ENCODE results near the gene ZYX.
A peak's percentile ranks its signal among the peaks of the same experiment; 100 is the strongest.

The ZYX gene

DNA sequence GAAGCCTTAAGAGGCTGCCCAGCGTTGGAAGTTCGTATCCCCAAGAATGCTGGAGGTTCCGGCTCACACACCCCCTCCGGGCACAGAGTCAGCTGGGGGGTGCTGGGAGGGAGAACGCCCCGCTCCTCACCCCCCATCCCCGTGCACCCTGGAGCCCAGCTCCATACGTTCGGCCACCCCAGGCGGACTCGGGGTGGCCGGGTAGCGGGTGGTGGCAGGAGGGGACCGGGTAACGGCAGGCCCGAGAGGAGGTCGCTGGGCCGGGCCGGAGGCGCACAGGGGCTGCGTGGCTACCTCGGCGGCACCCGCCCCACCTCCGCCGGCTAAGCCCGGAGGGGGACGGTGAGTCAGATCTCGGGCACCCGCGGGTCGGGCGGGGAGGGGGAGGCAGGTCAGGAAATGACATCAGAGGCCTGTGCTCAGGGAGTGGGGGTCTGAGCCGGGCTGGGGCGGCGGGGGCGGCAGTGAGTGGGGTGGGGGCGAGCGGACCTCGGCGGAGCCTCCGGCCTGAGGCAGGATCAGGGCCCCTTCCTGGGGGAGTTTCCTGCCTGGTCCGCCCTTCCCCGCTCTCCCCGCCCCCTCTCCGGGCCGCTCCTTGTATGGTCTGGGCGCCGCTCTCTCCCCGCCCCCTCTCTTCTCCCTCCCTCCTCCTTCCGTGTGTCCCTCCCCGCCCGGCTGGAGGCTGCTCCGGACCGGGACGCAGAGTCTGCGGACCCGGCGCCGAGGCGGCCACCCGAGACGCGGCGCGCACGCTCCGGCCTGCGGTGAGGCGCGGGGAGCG is at the start of gene ZYX:
ZYX (plus strand) TSS at position 700 of the 781 bp plus-strand sequence. CDS start 227 bp downstream, outside the sequence.
- ATAC-seq (peak; percentile 81), DNase-seq (peak; percentile 90)

DNA sequence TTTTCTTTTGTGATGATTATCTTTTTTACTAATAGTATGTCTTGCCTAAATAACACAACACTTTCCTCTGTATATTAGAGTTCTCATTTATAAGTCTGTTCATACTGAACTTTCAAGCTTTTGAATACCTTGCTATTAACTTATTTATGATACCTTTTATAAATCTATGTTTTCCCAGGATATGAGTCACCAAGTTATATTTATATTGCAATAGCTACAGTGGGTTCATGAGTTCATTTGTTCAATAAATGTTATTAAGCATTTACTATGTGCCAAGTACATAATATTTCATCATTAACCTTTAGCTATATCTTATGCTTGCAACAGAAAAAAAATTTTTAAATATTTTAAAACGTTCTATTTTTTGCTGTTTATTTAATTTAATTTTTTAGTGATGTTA is 46.9 kb upstream of the ZYX start:
- ATAC-seq (no peak), DNase-seq (no peak)

DNA sequence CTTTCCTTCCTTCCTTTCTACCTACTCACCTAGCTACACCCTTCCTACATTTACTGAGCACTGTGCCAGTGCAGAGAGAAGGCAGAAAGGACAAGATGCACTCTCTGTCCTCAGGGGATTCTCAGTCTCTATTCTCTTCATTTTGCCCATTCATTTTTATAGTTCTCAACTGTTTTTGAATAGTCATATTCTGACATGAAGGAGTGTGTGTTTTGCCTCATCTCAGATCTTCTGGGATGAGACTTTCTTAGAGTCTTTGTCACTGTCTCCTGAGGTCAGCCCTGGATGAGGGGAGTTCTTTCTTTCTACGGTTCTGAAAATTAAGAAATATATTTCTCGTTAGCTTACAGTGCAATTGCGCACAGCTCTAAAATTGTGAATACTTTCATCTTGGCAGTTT is 43.9 kb upstream of the ZYX start:
- DNase-seq (no peak), ATAC-seq (no peak)

GRCh38 chr7:143341842-143342241 is 39.3 kb upstream of the ZYX start:
- no peak for ATAC-seq
- DNase-seq, result no peak

DNA sequence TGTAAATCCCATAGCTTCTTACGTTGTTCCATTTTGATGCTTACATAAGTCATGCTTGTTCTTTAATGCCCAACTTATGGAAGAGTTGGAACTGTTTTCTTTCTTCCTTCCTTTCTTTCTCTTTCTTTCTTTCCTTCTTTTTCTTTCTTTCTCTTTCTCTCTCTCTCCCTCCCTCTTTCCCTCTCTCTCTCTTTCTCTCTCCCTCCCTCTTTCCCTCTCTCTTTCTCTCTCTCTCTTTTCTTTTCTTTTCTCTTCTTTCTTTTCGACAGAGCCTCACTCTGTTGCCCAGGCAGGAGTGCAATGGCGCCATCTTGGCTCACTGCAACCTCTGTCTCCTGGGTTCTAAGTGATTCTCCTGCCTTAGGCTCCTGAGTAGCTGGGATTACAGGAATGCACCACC is 37.5 kb upstream of the ZYX start:
- ATAC-seq (no peak), DNase-seq (no peak)

DNA sequence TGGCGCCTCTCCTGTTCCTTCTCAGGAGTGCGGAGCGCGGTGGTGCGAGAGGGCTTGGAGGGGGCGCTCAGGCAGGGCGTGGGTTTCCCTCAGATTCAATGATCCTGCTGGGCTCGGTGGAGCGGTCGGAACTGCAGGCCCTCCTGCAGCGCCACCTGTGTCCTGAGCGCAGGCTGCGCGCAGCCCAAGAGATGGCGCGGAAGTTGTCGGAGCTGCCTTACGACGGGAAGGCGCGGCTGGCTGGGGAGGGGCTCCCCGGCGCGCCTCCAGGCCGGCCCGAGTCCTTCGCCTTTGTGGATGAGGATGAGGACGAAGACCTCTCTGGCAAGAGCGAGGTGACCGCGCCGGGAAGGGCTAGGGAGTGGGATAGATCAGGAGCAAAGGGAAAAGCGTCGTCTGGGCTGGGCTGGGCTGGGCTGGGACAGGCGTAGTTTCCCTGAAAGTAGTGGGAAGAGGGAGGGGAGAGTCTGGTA is 35.7 kb upstream of the ZYX start:
- DNase-seq, result peak; percentile 75
- peak; percentile 98 for ATAC-seq

- DNase-seq (no peak), ATAC-seq (no peak)
Observed at GRCh38 chr7:143346018-143346417, 35.1 kb upstream of the ZYX start.

DNA sequence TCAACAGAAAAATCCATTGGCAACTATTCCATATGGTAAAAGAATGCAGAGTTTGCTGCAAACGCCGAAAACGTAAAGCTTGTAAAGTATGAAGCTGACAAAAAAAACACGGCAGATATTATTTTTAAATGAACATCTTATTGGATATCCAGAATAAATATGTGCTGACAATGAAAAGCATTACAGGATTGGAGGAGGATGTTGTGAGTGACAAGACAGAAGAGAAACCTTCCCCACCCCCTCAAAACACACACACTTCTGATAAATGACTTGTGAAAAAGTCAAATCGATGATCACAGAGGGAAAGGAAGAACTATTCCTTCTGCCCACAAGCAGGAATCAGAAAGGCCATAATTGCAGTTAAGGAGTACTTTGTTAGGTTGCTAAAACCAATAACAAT is 33.2 kb upstream of the ZYX start:
- ATAC-seq (no peak), DNase-seq (no peak)

GRCh38 chr7:143351060-143351459 is 30.1 kb upstream of the ZYX start:
- DNase-seq (no peak), ATAC-seq (no peak)

- DNase-seq (no peak), ATAC-seq (no peak)
Observed at GRCh38 chr7:143351574-143351973, 29.6 kb upstream of the ZYX start.

GRCh38 chr7:143352531-143353002 is 28.6 kb upstream of the ZYX start:
- ATAC-seq, result no peak
- no peak for DNase-seq

DNA sequence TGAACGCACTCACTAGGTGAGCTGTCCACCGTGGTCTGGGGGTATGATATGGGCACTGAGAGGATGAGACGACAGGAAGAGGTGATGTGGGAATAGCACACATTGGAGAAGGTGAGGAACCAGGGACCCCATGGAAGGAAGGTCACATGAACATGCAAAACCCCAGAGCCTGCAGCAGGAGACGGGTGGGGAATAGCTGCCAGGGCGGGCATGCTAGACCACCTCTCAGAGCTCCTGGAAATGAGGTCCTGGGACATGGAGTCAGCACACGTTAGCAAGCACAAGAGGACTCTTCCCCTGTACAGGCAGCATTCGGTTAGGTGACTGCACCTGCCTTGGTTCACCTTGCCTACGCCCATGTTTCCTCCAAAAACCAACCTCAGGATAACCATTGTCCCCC is 26.8 kb upstream of the ZYX start:
- ATAC-seq, result no peak
- DNase-seq, result no peak

- ATAC-seq (no peak), DNase-seq (no peak)
Observed at GRCh38 chr7:143354965-143355364, 26.2 kb upstream of the ZYX start.

DNA sequence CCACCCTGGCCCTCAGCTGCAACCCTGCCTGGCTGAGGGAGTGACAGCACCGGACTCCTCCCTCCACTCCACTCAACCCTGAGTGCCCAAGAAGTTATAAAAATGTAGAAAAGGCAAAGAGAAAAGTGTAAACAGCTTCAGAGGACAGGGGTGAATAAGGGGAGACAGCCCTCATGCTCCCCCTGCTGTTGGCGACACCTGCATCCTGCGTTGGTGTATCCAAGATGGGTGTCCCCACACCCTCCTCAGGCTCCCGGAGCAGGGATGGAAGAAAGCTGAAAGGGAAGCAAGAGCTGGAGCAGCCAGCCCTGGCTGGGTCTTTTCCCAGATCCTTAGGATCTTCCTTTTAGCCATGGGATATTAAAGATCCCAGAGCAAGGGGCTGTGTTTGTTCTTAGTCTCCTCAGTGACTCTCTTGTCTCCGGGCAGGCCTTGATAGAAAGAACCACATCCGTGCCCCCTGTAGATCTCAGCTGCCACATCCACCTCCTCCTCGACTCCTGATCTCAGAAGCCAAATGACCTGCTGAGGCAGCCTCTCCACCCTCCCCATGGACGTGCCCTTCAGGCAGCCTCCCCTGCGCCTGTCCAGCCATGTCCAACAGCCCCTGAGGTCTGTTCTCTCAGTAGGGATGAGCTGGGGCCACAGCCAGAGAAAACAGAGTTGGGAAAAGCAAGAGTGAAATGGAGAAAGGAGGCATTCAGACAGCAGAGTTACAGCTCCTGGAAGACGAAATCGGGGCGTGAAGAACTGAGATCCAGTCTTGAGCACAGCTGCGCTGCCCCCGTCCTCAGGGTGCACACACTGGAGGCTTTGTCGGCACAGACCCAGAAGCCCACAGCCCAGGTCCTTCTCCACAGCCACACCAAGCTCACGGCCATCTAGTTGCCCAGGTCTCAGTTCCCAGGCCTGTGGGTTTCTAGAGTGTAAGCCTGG is 25.4 kb upstream of the ZYX start:
- ATAC-seq, result no peak
- DNase-seq, result no peak

GRCh38 chr7:143356414-143357050 is 24.6 kb upstream of the ZYX start:
- no peak for DNase-seq
- no peak for ATAC-seq

GRCh38 chr7:143358626-143359025 is 22.5 kb upstream of the ZYX start:
- no peak for ATAC-seq
- no peak for DNase-seq

GRCh38 chr7:143359771-143360353 is 21.3 kb upstream of the ZYX start:
- DNase-seq, result no peak
- no peak for ATAC-seq

DNA sequence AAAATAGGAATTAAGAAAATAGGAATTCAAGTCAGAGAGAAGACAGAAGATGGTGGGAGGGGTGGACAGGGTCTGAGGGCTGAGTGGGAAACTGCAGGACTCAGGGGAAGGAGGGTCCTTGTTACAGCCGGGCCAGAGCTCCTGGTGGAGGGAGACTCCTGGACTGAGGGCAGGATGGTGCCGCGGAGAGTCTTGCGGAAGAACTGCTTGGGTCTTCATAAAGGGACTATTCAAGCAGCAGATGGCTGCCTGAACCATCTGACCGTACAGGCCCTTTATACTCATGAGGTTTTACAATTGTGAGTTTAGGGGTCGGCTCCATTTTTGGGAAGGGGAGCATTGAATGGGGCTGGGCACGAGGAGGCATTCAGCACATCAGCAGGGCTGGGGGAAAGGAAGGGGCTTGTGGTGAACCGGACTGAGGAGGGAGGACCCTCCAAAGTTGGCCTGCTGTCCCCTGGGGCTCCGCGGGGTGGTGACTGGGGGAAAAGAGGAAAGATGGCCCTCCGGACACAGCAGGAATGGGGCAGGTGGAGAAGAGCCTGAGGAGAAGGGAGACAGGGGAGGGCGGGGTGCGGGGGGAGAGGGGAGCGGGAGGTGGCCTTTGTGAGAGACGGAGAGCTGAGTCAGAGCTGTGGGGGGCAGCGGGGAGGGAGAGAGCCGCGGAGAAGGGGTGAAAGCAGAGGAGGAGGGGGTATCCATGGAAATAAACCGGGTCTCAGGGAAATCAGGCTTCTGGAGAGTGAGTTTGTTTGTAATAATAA is 20.2 kb upstream of the ZYX start:
- ATAC-seq (no peak), DNase-seq (no peak)

GRCh38 chr7:143361552-143362130 is 19.5 kb upstream of the ZYX start:
- ATAC-seq (peak; percentile 11), DNase-seq (no peak)

DNA sequence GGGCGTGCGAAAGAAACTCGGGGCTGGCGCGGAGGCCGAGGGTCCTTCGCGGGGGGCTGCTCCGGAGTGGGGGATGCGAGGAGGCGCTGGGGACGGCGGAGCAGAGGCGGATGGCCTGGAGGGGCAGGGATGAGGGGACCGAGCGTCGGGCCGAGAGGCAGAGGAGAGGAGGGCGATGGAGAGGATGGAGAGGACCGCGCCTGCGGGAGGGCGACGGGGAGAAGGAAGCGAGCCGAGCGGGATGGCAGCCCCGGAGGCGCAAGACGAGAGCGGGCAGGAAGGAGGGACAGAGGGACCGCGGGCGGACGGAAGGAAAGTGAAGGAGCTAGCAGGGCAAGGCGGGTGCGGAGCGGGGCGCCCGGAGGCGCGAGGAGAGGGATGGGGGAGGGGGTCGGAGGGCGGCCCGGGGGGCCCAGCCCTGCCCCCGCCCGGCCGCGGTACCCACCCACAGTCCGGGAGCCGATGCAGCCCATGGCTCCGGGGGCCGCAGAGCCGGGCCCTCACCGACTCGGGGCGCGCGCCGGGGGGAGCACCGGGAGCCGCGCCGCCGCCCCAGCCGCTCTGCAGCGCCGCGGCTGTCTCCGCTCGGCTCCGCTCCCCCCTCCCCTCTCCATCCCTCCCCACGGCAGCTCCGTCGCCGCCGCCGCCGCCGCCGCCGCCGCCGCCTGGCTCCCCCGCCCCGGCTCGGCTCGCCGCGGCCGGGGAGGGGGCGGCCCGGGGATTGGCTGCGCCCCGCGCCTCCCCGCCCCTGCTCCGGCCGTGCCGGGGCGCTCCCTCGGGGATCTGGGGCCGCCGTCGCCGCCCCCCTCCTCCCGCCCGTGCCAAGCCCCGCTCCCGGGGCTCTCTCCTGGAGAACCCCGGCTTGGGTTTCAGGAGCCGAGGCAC is 18.8 kb upstream of the ZYX start, which contains the start of gene FAM131B:
FAM131B (minus strand) TSS at position 583 of the 885 bp plus-strand sequence; CDS start at position 473, 110 bp downstream.
- ATAC-seq, result peak; percentile 62
- peak; percentile 44 for DNase-seq

Data from stimulated activated naive CD8-positive, alpha-beta T cell treated with anti-CD3 and anti-CD28 coated beads, Interleukin-15, Interleukin-2, amounts not matched to agents 100 U/mL and 50 U/mL, for 24 hours (primary cell).